ENCODE data around the gene ELK3.
A peak's percentile ranks its signal among the peaks of the same experiment; 100 is the strongest.

Gene ELK3

DNA sequence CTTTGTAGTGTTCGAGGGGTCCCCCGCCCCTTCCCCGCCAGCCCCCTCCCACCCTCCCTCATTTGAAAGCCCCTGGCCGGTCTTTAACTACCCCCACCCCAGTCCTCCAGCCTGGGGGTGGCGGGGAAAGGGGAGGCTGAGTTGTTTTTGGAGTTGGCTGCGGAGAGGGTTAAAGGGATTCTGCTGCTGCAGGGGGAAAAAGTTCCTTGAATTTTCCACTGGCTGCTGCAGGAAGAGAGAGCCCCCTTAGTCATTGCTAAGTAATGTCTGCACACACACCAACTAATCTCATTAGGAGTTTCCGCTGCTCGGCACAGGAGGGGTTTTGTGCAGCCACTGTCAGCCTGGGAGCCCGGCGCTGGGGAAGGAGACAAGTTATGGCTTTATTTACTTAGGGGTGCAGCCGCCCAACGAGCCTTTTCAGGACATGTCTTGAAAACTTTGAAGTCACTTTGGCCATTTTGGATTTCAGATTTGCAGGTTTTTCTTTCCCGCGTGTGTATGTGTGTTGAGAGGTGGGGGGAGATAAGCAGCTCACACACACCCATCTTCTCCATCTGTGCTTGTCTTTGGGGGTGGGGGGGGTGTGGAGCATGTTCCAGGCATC lies 1.8 kb downstream of the ELK3 start:
- Histone ChIP-seq H3K36me3 (replicated peaks) (peaks cover 3% of the 10 kb centered on the region), H3K27me3 (replicated peaks) (no peaks in the 10 kb centered on the region), H3K4me3 (ENCODE audit: low read depth, low read length) (peak overlapping the region; percentile 95), H3K27ac (peak overlapping the region; percentile 98)
- peak; percentile 64 for DNase-seq
- in situ Hi-C loops (cut with HindIII; ENCODE audit: low pct_ligation_motif_present, low sequenced_read_pairs): no loop called here
- TF ChIP-seq, protein P1, sequence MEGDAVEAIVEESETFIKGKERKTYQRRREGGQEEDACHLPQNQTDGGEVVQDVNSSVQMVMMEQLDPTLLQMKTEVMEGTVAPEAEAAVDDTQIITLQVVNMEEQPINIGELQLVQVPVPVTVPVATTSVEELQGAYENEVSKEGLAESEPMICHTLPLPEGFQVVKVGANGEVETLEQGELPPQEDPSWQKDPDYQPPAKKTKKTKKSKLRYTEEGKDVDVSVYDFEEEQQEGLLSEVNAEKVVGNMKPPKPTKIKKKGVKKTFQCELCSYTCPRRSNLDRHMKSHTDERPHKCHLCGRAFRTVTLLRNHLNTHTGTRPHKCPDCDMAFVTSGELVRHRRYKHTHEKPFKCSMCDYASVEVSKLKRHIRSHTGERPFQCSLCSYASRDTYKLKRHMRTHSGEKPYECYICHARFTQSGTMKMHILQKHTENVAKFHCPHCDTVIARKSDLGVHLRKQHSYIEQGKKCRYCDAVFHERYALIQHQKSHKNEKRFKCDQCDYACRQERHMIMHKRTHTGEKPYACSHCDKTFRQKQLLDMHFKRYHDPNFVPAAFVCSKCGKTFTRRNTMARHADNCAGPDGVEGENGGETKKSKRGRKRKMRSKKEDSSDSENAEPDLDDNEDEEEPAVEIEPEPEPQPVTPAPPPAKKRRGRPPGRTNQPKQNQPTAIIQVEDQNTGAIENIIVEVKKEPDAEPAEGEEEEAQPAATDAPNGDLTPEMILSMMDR (IDR thresholded peaks at IDR 0.05; ENCODE audit: low read depth, low read length, missing control alignments): no peak

DNA sequence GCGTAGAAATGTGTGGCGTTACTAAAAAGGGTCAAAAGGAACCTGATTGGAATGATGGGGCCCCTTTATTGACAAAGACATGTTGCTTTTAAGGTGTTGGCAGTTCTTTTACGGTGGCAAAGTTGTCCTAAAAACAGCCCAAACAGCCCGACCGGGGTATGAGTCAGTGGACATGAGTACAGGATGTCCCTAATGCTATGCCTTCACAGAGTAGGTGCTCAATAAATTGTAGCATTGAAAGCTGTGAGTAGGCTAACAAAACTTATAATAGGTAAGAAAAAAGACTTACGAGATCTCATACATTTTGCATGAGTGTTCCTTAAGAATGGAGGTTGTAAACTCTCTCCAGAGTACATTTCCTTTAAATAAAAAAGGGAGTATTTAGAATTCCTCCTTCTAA lies 2.6 kb downstream of the ELK3 start:
- Histone ChIP-seq H3K27ac (peak overlapping the region; percentile 98), H3K36me3 (replicated peaks) (peaks cover 3% of the 10 kb centered on the region), H3K27me3 (replicated peaks) (no peaks in the 10 kb centered on the region), H3K4me3 (ENCODE audit: low read depth, low read length) (peak overlapping the region; percentile 95)
- in situ Hi-C loops (cut with HindIII; ENCODE audit: low pct_ligation_motif_present, low sequenced_read_pairs): no loop called here
- DNase-seq: no peak
- TF ChIP-seq, protein P1 (IDR thresholded peaks at IDR 0.05; ENCODE audit: low read depth, low read length, missing control alignments): no peak

DNA sequence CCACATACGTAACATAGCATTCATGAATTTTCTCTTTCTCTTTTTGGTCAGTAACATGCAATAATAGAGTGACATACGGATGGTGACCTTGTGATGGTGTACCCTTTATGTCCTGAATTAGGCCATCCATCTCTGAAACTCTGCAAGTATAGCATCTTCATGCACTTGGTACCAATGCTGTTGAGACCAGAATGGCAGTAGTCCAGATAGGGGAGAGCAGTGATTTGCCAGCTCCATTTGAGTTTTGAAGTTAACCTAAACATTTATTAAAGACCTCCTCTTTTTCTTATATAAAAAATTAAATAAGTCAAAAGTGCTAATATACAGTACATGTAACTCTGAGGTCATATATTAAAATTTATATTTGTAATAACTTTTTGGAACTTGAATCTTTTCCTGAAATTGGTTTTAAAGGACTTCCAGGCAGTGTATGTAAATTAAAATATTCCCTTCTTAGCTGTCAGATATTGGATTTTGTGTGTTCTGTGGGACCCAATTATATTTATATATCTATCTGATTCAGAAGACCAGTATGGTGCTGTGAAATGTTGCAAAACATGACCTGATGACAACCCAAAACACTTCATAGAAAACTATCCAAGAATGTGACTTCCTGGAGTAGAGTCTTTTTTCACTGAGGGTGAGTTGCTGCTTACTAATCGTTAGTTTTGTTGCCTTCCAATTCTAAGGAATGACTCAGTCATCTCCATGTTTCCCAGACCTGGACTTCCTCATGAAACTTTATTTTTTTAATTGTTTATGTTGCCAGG lies 3.5 kb downstream of the ELK3 start:
- Histone ChIP-seq H3K4me3 (ENCODE audit: low read depth, low read length) (peak overlapping the region; percentile 6), H3K27me3 (replicated peaks) (no peaks in the 10 kb centered on the region), H3K27ac (peak overlapping the region; percentile 98), H3K36me3 (replicated peaks) (peaks cover 3% of the 10 kb centered on the region)
- TF ChIP-seq, protein P1 (IDR thresholded peaks at IDR 0.05; ENCODE audit: low read depth, low read length, missing control alignments): no peak
- in situ Hi-C loops (cut with HindIII; ENCODE audit: low pct_ligation_motif_present, low sequenced_read_pairs): no loop called here
- DNase-seq: peak; percentile 90

DNA sequence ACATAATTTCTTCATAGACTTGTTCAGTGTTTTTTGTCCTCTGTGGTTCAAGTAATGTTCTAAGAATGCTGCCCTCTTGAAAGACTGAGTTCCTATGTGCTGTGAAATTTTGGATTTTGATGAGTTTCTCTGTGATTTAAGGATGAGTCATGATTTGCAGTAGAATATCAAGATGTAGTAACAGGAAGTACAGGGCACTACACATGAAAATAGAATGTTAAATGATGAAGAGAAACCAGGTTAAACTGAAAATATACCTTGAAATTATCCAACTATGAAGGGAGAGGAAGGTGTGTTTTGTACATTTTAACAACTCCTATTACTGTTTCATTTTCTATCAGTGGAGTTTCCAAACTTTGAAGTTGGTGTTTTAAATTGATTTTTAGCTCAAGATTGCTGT lies 4.8 kb downstream of the ELK3 start:
- Histone ChIP-seq H3K27me3 (replicated peaks) (no peaks in the 10 kb centered on the region), H3K4me3 (ENCODE audit: low read depth, low read length) (no peak overlapping the region), H3K36me3 (replicated peaks) (peaks cover 12% of the 10 kb centered on the region), H3K27ac (peak overlapping the region; percentile 98)
- TF ChIP-seq, protein P1 (IDR thresholded peaks at IDR 0.05; ENCODE audit: low read depth, low read length, missing control alignments): no peak
- peak; percentile 71 for DNase-seq
- in situ Hi-C loops (cut with HindIII; ENCODE audit: low pct_ligation_motif_present, low sequenced_read_pairs): no loop called here

DNA sequence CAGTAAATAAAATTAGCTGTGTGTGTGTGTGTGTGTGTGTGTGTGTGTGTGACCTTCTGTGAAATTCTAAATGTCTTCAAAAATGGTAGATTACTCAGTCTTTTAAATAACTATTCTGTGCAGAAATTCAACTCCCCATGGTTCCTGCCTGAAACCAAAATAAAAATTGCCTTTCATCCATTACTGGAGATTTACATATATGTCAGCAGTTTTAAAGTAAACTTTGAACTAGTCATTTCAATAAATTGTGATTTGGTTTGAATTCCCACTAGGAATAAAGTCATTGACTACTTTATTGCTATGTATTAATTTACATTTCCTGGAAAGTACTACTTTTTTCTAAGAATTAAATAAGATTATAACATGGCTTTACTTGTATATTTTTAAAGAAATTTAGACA lies 5.3 kb downstream of the ELK3 start:
- Histone ChIP-seq H3K27me3 (replicated peaks) (no peaks in the 10 kb centered on the region), H3K27ac (peak overlapping the region; percentile 98), H3K36me3 (replicated peaks) (peaks cover 12% of the 10 kb centered on the region), H3K4me3 (ENCODE audit: low read depth, low read length) (no peak overlapping the region)
- TF ChIP-seq, protein P1 (IDR thresholded peaks at IDR 0.05; ENCODE audit: low read depth, low read length, missing control alignments): no peak
- in situ Hi-C loops (cut with HindIII; ENCODE audit: low pct_ligation_motif_present, low sequenced_read_pairs): no loop called here
- no peak for DNase-seq

Measured in brain microvascular endothelial cell (primary cell).